ENCODE measurements around the gene PHEX.

DNA sequence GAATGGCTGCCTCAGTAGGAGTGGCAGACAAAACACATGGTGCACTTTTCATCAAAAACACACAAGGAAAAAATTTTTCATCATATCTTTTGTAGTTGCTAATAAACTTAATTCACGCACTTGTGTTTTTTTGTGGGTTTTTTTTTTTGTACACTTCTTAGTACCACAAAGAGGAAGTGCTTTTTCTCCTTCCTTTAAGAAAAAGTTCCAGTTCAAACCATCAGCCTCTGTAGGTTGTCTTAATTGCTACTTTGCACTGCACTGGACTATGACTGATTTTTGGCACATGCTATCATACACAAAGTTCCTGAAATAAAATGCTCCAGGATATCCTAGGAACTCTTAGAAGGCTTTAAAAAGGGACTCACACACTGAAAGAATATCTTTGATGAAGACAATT lies at the start of gene PHEX:
- TF ChIP-seq, protein P1, sequence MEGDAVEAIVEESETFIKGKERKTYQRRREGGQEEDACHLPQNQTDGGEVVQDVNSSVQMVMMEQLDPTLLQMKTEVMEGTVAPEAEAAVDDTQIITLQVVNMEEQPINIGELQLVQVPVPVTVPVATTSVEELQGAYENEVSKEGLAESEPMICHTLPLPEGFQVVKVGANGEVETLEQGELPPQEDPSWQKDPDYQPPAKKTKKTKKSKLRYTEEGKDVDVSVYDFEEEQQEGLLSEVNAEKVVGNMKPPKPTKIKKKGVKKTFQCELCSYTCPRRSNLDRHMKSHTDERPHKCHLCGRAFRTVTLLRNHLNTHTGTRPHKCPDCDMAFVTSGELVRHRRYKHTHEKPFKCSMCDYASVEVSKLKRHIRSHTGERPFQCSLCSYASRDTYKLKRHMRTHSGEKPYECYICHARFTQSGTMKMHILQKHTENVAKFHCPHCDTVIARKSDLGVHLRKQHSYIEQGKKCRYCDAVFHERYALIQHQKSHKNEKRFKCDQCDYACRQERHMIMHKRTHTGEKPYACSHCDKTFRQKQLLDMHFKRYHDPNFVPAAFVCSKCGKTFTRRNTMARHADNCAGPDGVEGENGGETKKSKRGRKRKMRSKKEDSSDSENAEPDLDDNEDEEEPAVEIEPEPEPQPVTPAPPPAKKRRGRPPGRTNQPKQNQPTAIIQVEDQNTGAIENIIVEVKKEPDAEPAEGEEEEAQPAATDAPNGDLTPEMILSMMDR (IDR thresholded peaks at IDR 0.05): no peak
- TF ChIP-seq POLR2AphosphoS5 (IDR thresholded peaks at IDR 0.05): no peak
